Trophoblast cell (in vitro differentiated cells and primary cell): ENCODE results near the gene TMEM33.
A peak's percentile ranks its signal among the peaks of the same experiment; 100 is the strongest.

Source experiments
- DNase-seq, 2 donors: peaks; one replicate each; pipeline ENCODE4 v3.0.0-alpha.2; 2016
- H2AFZ ChIP-seq: 2 replicates; pipeline ENCODE4 v1.6.1; 2013; ENCODE audit warnings: low read length, moderate library complexity, mild to moderate bottlenecking; ENCODE audit not compliant: insufficient read depth, poor library complexity
- H2AK5ac ChIP-seq: 2 replicates; pipeline ENCODE4 v1.6.1; 2013; ENCODE audit warnings: mild to moderate bottlenecking, low read length
- H2BK120ac ChIP-seq: 2 replicates; pipeline ENCODE4 v1.6.1; 2013; ENCODE audit warnings: low read length, mild to moderate bottlenecking, moderate library complexity; ENCODE audit not compliant: insufficient read depth, poor library complexity
- H2BK12ac ChIP-seq: 2 replicates; pipeline ENCODE4 v1.6.1; 2013; ENCODE audit warnings: mild to moderate bottlenecking, low read length, moderate library complexity
- H2BK5ac ChIP-seq: 2 replicates; pipeline ENCODE4 v1.6.1; 2013; ENCODE audit warnings: low read length, low read depth, moderate library complexity, mild to moderate bottlenecking; ENCODE audit not compliant: poor library complexity
- H3K14ac ChIP-seq: 2 replicates; pipeline ENCODE4 v1.6.1; 2013; ENCODE audit warnings: mild to moderate bottlenecking, low read length
- H3K18ac ChIP-seq: 2 replicates; pipeline ENCODE4 v1.6.1; 2013; ENCODE audit warnings: mild to moderate bottlenecking, low read length
- H3K23ac ChIP-seq: 2 replicates; pipeline ENCODE4 v1.6.1; 2013; ENCODE audit warnings: low read length
- H3K27ac ChIP-seq: 2 replicates; pipeline ENCODE4 v1.5.1; 2013; ENCODE audit warnings: low read depth, mild to moderate bottlenecking, inconsistent platforms, low read length, moderate library complexity
- H3K27me3 ChIP-seq: 2 replicates; pipeline ENCODE4 v1.6.1; 2013; ENCODE audit warnings: inconsistent platforms, mild to moderate bottlenecking, low read length, moderate library complexity; ENCODE audit not compliant: insufficient read depth
- H3K36me3 ChIP-seq, 2 experiments: 1 replicate in 1 of 2; 2 replicates in 1 of 2; pipeline ENCODE4 v1.6.1; 2013; ENCODE audit warnings: low read length in 2 of 2, mild to moderate bottlenecking in 2 of 2, moderate library complexity in 1 of 2; ENCODE audit not compliant: insufficient read depth in 2 of 2, control insufficient read depth in 1 of 2
- H3K4ac ChIP-seq: 2 replicates; pipeline ENCODE4 v1.6.1; 2013; ENCODE audit warnings: low read depth, mild to moderate bottlenecking, low read length, moderate library complexity
- H3K4me1 ChIP-seq, 2 experiments: 1 replicate in 1 of 2; 2 replicates in 1 of 2; pipeline ENCODE4 v1.6.1; 2013; ENCODE audit warnings: low read length in 2 of 2, mild to moderate bottlenecking in 2 of 2, moderate library complexity in 1 of 2; ENCODE audit not compliant: insufficient read depth in 2 of 2, control insufficient read depth in 1 of 2
- H3K4me2 ChIP-seq: 2 replicates; pipeline ENCODE4 v1.6.1; 2013; ENCODE audit warnings: inconsistent platforms, mild to moderate bottlenecking, low read length, moderate library complexity
- H3K4me3 ChIP-seq: 2 replicates; pipeline ENCODE4 v1.5.1; 2013; ENCODE audit warnings: mild to moderate bottlenecking, low read depth, low read length, inconsistent platforms
- H3K79me1 ChIP-seq: one replicate; pipeline ENCODE4 v1.6.1; 2013; ENCODE audit warnings: low read length
- H3K79me2 ChIP-seq: 2 replicates; pipeline ENCODE4 v1.6.1; 2013; ENCODE audit warnings: low read length, mild to moderate bottlenecking; ENCODE audit not compliant: control insufficient read depth, insufficient read depth, poor library complexity
- H3K9ac ChIP-seq: 2 replicates; pipeline ENCODE4 v1.6.1; 2013; ENCODE audit warnings: mild to moderate bottlenecking, low read length
- H3K9me3 ChIP-seq: 2 replicates; pipeline ENCODE4 v1.6.1; 2013; ENCODE audit warnings: low read depth, mild to moderate bottlenecking, control low read depth, inconsistent platforms, low read length; ENCODE audit not compliant: insufficient read depth
- H4K12ac ChIP-seq: 2 replicates; pipeline ENCODE4 v1.6.1; 2013; ENCODE audit warnings: low read depth, mild to moderate bottlenecking, low read length, moderate library complexity
- H4K8ac ChIP-seq: 2 replicates; pipeline ENCODE4 v1.6.1; 2013; ENCODE audit warnings: low read depth, mild to moderate bottlenecking, low read length, moderate library complexity
- H4K91ac ChIP-seq: one replicate; pipeline ENCODE4 v1.6.1; 2013; ENCODE audit warnings: low read depth, mild to moderate bottlenecking, low read length, moderate library complexity
- WGBS: extraction: QIAGEN DNeasy Blood & Tissue Kit; methylation state at CpG from one replicate; pipeline ENCODE4 v1.1.7; 2013; ENCODE audit warnings: missing lambda C conversion rate; ENCODE audit not compliant: insufficient read length, insufficient coverage; ENCODE audit errors: extremely low coverage; 5-methylcytosine and 5-hydroxymethylcytosine counted together

TMEM33 gene

GRCh38 chr4:41989994-41990364, 54.8 kb downstream of the TMEM33 start:
- Histone ChIP-seq H4K91ac (no peak overlapping the region), H3K14ac (no peak overlapping the region), H4K12ac (no peak overlapping the region), H3K4me1 (peaks cover 6 to 8% of the 10 kb centered on the region in 2 experiments), H3K18ac (no peak overlapping the region), H2AK5ac (no peak overlapping the region), H3K9ac (no peak overlapping the region), H3K4ac (no peak overlapping the region), H2BK5ac (no peak overlapping the region), H2BK12ac (no peak overlapping the region), H3K27ac (no peak overlapping the region), H3K4me2 (peak overlapping the region; percentile 77), H3K4me3 (peak overlapping the region; percentile 96), H2BK120ac (no peak overlapping the region), H3K9me3 (no peaks in the 10 kb centered on the region), H3K79me2 (peaks cover 10% of the 10 kb centered on the region), H3K79me1 (peaks cover 4% of the 10 kb centered on the region), H4K8ac (peak overlapping the region; percentile 11), H2AFZ (peak overlapping the region; percentile 89), H3K27me3 (no peaks in the 10 kb centered on the region), H3K23ac (no peak overlapping the region), H3K36me3 (peaks cover 0 to 2% of the 10 kb centered on the region in 2 experiments)
- DNase-seq: no peak
- WGBS: no CpG with 5 or more reads among the region's 12 CpGs

GRCh38 chr4:41990365-41991111, 55.3 kb downstream of the TMEM33 start, which contains the start of gene SLC30A9:
SLC30A9 (plus strand) TSS chr4:41990530; CDS start chr4:41990652, 122 bp downstream.
- H3K9me3 ChIP-seq: no peaks in the 10 kb centered on the region
- no peak within 1 kb of the TSS for H2BK12ac ChIP-seq
- H2AFZ ChIP-seq: peak within 1 kb of the TSS; percentile 89
- peak within 1 kb of the TSS; percentile 85 for H3K14ac ChIP-seq
- peaks cover 6 to 8% of the 10 kb centered on the region in 2 experiments for H3K4me1 ChIP-seq
- peak within 1 kb of the TSS; percentile 90 for H3K9ac ChIP-seq
- H3K79me2 ChIP-seq: peaks cover 10% of the 10 kb centered on the region
- H3K4me3 ChIP-seq: peak within 1 kb of the TSS; percentile 96
- peak within 1 kb of the TSS; percentile 93 for H4K8ac ChIP-seq
- WGBS: no CpG with 5 or more reads among the region's 64 CpGs
- no peak within 1 kb of the TSS for H3K23ac ChIP-seq
- peak within 1 kb of the TSS; percentile 77 for H3K4me2 ChIP-seq
- peak within 1 kb of the TSS; percentile 15 for H3K27ac ChIP-seq
- no peaks in the 10 kb centered on the region for H3K27me3 ChIP-seq
- H4K12ac ChIP-seq: peak within 1 kb of the TSS; percentile 92
- DNase-seq: peak; percentile 93 to 97
- H2AK5ac ChIP-seq: peak within 1 kb of the TSS; percentile 84
- peak within 1 kb of the TSS; percentile 95 for H3K4ac ChIP-seq
- H3K36me3 ChIP-seq: peaks cover 0 to 2% of the 10 kb centered on the region in 2 experiments
- peaks cover 4% of the 10 kb centered on the region for H3K79me1 ChIP-seq
- H4K91ac ChIP-seq: peak within 1 kb of the TSS; percentile 77
- peak within 1 kb of the TSS; percentile 42 for H2BK5ac ChIP-seq
- peak within 1 kb of the TSS; percentile 0 for H2BK120ac ChIP-seq
- peak within 1 kb of the TSS; percentile 89 for H3K18ac ChIP-seq

DNA sequence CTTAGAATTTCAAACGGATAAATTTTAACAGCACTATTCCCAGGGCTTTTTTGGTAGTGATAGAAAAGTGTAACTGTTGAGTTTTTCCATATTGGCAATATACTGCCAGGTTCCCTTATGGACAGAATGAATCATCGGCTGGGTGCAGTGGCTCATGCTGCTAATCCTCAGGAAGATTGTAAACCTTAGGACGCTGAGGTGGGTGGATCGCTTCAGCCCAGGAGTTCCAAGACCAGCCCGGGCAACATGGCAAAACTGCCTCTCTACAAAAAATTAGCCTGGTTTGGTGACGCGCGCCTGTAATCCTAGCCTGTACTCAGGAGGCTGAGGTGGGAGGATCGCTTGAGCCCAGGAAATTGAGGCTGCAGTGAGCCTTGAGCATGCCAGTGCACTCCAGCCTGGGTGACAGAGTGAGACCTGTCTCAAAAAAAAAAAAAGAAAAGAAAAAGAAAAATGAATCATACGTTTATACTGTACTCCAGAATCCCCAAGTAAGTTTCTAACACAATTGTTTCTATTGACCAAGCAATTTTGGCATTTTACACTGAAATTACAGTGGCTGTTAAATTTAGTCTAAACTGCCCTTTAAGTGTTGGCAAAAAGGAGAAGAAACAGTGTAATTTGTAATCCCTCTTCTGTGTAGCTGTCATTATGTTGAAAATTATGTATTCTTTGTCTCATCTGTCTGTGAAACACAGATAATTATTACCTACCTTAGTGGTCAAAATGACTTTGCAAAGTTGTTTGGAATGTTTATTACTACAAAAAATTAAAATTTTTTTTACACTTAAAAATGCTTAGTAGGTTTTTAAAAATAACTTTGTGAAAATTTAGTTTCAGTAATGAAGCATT, 56.9 kb downstream of the TMEM33 start:
- Histone ChIP-seq H3K9ac (no peak overlapping the region), H3K4me3 (no peak overlapping the region), H3K36me3 (peaks cover 2% of the 10 kb centered on the region in 2 experiments), H3K4me1 (peaks cover 6 to 8% of the 10 kb centered on the region in 2 experiments), H3K4ac (peak overlapping the region; percentile 79), H3K14ac (no peak overlapping the region), H2AFZ (no peak overlapping the region), H2BK12ac (no peak overlapping the region), H3K27ac (no peak overlapping the region), H3K18ac (no peak overlapping the region), H2AK5ac (no peak overlapping the region), H2BK120ac (no peak overlapping the region), H3K79me2 (peaks cover 10% of the 10 kb centered on the region), H4K8ac (peak overlapping the region; percentile 47), H3K27me3 (no peaks in the 10 kb centered on the region), H2BK5ac (no peak overlapping the region), H3K9me3 (no peaks in the 10 kb centered on the region), H3K23ac (no peak overlapping the region), H4K12ac (no peak overlapping the region), H4K91ac (no peak overlapping the region), H3K79me1 (peaks cover 4% of the 10 kb centered on the region), H3K4me2 (no peak overlapping the region)
- DNase-seq: peak in 1 of 2 donors; percentile 2
- no CpG with 5 or more reads among the region's 10 CpGs for WGBS

GRCh38 chr4:41992967-41993857, 58.0 kb downstream of the TMEM33 start:
- H3K14ac ChIP-seq: no peak overlapping the region
- H3K27me3 ChIP-seq: no peaks in the 10 kb centered on the region
- H3K27ac ChIP-seq: no peak overlapping the region
- peaks cover 6 to 8% of the 10 kb centered on the region in 2 experiments for H3K4me1 ChIP-seq
- peaks cover 10% of the 10 kb centered on the region for H3K79me2 ChIP-seq
- no peak overlapping the region for H2AFZ ChIP-seq
- no peak overlapping the region for H4K91ac ChIP-seq
- H3K4me2 ChIP-seq: no peak overlapping the region
- no peak for DNase-seq
- H4K8ac ChIP-seq: no peak overlapping the region
- H3K18ac ChIP-seq: no peak overlapping the region
- H2BK120ac ChIP-seq: no peak overlapping the region
- no peak overlapping the region for H3K9ac ChIP-seq
- no peak overlapping the region for H3K4ac ChIP-seq
- H3K23ac ChIP-seq: no peak overlapping the region
- no CpG with 5 or more reads among the region's 4 CpGs for WGBS
- no peak overlapping the region for H2BK12ac ChIP-seq
- no peak overlapping the region for H3K4me3 ChIP-seq
- peaks cover 4% of the 10 kb centered on the region for H3K79me1 ChIP-seq
- H2BK5ac ChIP-seq: no peak overlapping the region
- H3K9me3 ChIP-seq: no peaks in the 10 kb centered on the region
- H4K12ac ChIP-seq: no peak overlapping the region
- no peak overlapping the region for H2AK5ac ChIP-seq
- H3K36me3 ChIP-seq: peaks cover 2% of the 10 kb centered on the region in 2 experiments
